Neural progenitor cell (in vitro differentiated cells): ENCODE data around the gene PDIA5. TPM values are rescaled to one million over a fixed set of nuclear protein-coding genes. Genes with fewer than 3 reads are reported as not detected.

Experiments used
- DNase-seq: peaks from one replicate; pipeline ENCODE4 v3.0.0-alpha.2; 2016; ENCODE audit warnings: low spot score
- H2AFZ ChIP-seq: fragments of 200-600 bp; sonication (generic); replicated peaks from 2 replicates; pipeline ENCODE4 v1.6.1; 2016; ENCODE audit warnings: antibody characterized with exemption
- H3F3A ChIP-seq: fragments of 200-600 bp; sonication (generic); 2 replicates; pipeline ENCODE4 v1.6.1; 2016; ENCODE audit warnings: antibody characterized with exemption, low read depth
- H3K27ac ChIP-seq: fragments of 200-600 bp; sonication (generic); 2 replicates; pipeline ENCODE4 v1.5.1; 2016; ENCODE audit warnings: mild to moderate bottlenecking
- H3K27me3 ChIP-seq: fragments of 200-600 bp; sonication (generic); 2 replicates; pipeline ENCODE4 v1.6.1; 2016; ENCODE audit warnings: mild to moderate bottlenecking, moderate library complexity
- H3K36me3 ChIP-seq: fragments of 200-600 bp; sonication (generic); 2 replicates; pipeline ENCODE4 v1.5.1; 2016
- H3K4me1 ChIP-seq: fragments of 200-600 bp; sonication (generic); 2 replicates; pipeline ENCODE4 v1.6.1; 2016; ENCODE audit warnings: mixed run types
- H3K4me2 ChIP-seq: fragments of 200-600 bp; sonication (generic); 2 replicates; pipeline ENCODE4 v1.6.1; 2016
- H3K4me3 ChIP-seq: fragments of 200-600 bp; sonication (generic); 2 replicates; pipeline ENCODE4 v1.5.1; 2016
- H3K79me2 ChIP-seq: fragments of 200-600 bp; sonication (generic); 2 replicates; pipeline ENCODE4 v1.6.1; 2016; ENCODE audit warnings: low read depth
- H3K9ac ChIP-seq: fragments of 200-600 bp; sonication (generic); 2 replicates; pipeline ENCODE4 v1.6.1; 2016
- H3K9me3 ChIP-seq: fragments of 200-600 bp; sonication (generic); 2 replicates; pipeline ENCODE4 v1.5.1; 2016; ENCODE audit warnings: low read depth
- H4K20me1 ChIP-seq: fragments of 200-600 bp; sonication (generic); 2 replicates; pipeline ENCODE4 v1.6.1; 2016; ENCODE audit warnings: low read depth
- H3K27ac Mint-ChIP-seq: 3 replicates; pipeline ENCODE4 v1.8.0; 2021; ENCODE audit warnings: mixed read lengths
- H3K27me3 Mint-ChIP-seq: 2 replicates; pipeline ENCODE4 v1.8.0; 2022; ENCODE audit warnings: low read depth, mild to moderate bottlenecking, inconsistent platforms, moderate library complexity, mixed read lengths; ENCODE audit not compliant: insufficient read depth
- H3K36me3 Mint-ChIP-seq: 3 replicates; pipeline ENCODE4 v1.8.0; 2021; ENCODE audit warnings: mixed read lengths
- H3K4me1 Mint-ChIP-seq: 3 replicates; pipeline ENCODE4 v1.8.0; 2021; ENCODE audit warnings: mixed read lengths
- H3K4me3 Mint-ChIP-seq: 3 replicates; pipeline ENCODE4 v1.8.0; 2021; ENCODE audit warnings: mild to moderate bottlenecking, moderate library complexity, mixed read lengths
- H3K9me3 Mint-ChIP-seq: 3 replicates; pipeline ENCODE4 v1.8.0; 2020; ENCODE audit warnings: mixed read lengths
- EZH2 ChIP-seq: fragments of 200-600 bp; sonication (generic); IDR thresholded peaks from 2 replicates; pipeline ENCODE4 v1.6.1; 2017; ENCODE audit warnings: antibody characterized with exemption, mild to moderate bottlenecking, moderate library complexity
- EZH2phosphoT487 ChIP-seq: fragments of 200-600 bp; sonication (generic); IDR thresholded peaks from 2 replicates; pipeline ENCODE4 v1.6.1; 2017; ENCODE audit warnings: antibody characterized with exemption
- total RNA-seq: library from RNA; depleted of rRNA; stranded (reverse); fragments of >200 nt; gene quantifications from 2 replicates; pipeline ENCODE4 v1.2.3, GENCODE V29; 2015; ENCODE audit warnings: low replicate concordance
- TF ChIP-seq, protein P1 (sequence below): fragments of 200-600 bp; sonication (generic); IDR thresholded peaks from 2 replicates; pipeline ENCODE4 v1.5.1; 2017; ENCODE audit warnings: antibody characterized with exemption, mild to moderate bottlenecking

PDIA5 gene
- total RNA-seq, 1 donor from 2014 or later = 15.8 TPM

DNA sequence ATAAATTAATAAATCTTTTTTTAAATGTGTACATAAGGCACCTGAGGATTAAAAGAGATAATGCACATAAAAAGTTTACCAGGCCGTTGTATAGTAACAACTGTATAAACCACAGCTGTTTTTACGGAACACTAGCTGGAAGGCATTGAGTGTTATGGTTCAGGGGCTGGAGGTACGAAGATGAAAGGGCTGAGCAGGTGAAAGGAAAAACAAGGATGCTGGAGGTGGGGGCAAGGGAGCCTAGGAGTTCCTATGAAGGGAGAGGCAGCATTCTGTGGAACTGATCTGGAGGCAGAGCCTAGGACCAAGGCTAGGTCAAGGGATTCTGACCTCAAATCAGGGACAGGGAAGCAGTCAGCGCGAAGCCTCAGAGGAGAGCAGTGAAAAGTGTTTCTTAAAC is 47.2 kb upstream of the PDIA5 start:
- H3K27ac Mint-ChIP-seq = no peak overlapping the region
- no peak overlapping the region for H3K9ac ChIP-seq
- no peaks in the 10 kb centered on the region for H3K9me3 Mint-ChIP-seq
- peaks cover 26% of the 10 kb centered on the region for H3K4me1 ChIP-seq
- H3K79me2 ChIP-seq = peaks cover 8% of the 10 kb centered on the region
- no peak overlapping the region for H2AFZ ChIP-seq
- no peaks in the 10 kb centered on the region for H3K9me3 ChIP-seq
- peaks cover 25% of the 10 kb centered on the region for H3F3A ChIP-seq
- no peaks in the 10 kb centered on the region for H3K36me3 ChIP-seq
- H3K27me3 ChIP-seq = peaks cover 2% of the 10 kb centered on the region
- peaks cover 33% of the 10 kb centered on the region for H3K36me3 Mint-ChIP-seq
- peaks cover 11% of the 10 kb centered on the region for H3K27me3 Mint-ChIP-seq
- no peak overlapping the region for H3K4me3 Mint-ChIP-seq
- no peak overlapping the region for H3K4me2 ChIP-seq
- peaks cover 33% of the 10 kb centered on the region for H3K4me1 Mint-ChIP-seq
- H4K20me1 ChIP-seq = peaks cover 18% of the 10 kb centered on the region
- no peak overlapping the region for H3K27ac ChIP-seq
- no peak overlapping the region for H3K4me3 ChIP-seq
- no peak for TF ChIP-seq EZH2phosphoT487
- TF ChIP-seq, protein P1, sequence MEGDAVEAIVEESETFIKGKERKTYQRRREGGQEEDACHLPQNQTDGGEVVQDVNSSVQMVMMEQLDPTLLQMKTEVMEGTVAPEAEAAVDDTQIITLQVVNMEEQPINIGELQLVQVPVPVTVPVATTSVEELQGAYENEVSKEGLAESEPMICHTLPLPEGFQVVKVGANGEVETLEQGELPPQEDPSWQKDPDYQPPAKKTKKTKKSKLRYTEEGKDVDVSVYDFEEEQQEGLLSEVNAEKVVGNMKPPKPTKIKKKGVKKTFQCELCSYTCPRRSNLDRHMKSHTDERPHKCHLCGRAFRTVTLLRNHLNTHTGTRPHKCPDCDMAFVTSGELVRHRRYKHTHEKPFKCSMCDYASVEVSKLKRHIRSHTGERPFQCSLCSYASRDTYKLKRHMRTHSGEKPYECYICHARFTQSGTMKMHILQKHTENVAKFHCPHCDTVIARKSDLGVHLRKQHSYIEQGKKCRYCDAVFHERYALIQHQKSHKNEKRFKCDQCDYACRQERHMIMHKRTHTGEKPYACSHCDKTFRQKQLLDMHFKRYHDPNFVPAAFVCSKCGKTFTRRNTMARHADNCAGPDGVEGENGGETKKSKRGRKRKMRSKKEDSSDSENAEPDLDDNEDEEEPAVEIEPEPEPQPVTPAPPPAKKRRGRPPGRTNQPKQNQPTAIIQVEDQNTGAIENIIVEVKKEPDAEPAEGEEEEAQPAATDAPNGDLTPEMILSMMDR = no peak
- no peak for TF ChIP-seq EZH2
- no peak for DNase-seq

DNA sequence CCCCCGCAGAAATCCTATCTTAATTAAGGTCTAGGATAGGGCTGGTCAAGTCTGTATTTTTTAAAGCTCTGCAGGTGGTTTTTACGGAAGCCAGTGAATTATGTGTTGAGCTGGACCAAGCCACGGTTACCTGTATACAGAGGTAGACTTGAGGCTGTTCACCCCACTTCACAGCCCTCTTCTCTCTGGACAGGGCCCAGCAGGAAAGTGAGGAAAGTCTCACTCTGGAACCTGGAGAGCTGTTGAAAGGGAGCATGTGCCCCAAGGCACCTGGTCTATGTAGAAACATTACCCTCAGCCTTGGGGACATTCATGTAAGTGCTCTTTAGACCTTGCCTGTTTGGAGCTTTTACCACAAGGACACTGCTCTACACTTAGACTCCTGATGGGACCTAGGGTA is 46.1 kb upstream of the PDIA5 start:
- Histone ChIP-seq H3K27me3 (peaks cover 12% of the 10 kb centered on the region), H3K4me3 (no peak overlapping the region), H3K4me2 (peak overlapping the region; percentile 70), H3K27ac (no peak overlapping the region), H2AFZ (no peak overlapping the region), H4K20me1 (peaks cover 19% of the 10 kb centered on the region), H3K9me3 (no peaks in the 10 kb centered on the region), H3K9ac (no peak overlapping the region), H3K79me2 (peaks cover 14% of the 10 kb centered on the region), H3K36me3 (no peaks in the 10 kb centered on the region), H3F3A (peaks cover 27% of the 10 kb centered on the region), H3K4me1 (peaks cover 29% of the 10 kb centered on the region)
- no peak for DNase-seq
- Mint-ChIP-seq H3K27me3 (peaks cover 9% of the 10 kb centered on the region), H3K9me3 (peaks cover 5% of the 10 kb centered on the region), H3K27ac (no peak overlapping the region), H3K4me1 (peaks cover 32% of the 10 kb centered on the region), H3K4me3 (no peak overlapping the region), H3K36me3 (peaks cover 32% of the 10 kb centered on the region)
- no peak for TF ChIP-seq EZH2
- no peak for TF ChIP-seq EZH2phosphoT487
- TF ChIP-seq, protein P1 = no peak

DNA sequence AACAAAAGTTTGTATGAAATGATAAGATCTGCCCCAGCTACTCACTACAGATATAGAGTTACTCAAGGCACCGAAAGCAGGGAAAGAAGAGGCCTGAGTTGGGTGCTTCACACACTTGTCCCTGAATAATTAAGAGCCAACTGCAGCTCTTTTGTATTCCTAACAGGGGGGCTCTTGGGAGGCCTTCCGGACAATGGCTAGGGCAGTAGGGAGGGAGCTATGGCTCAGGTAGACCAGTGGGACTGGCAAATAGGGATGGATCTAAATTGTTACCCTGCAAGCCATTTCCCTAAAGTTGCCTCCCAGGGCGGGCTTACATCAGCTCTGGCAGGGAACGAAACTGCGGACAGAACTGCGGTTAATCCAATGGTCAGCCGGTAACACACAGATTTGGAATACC is 45.4 kb upstream of the PDIA5 start:
- Histone ChIP-seq H2AFZ (no peak overlapping the region), H3K36me3 (no peaks in the 10 kb centered on the region), H3K27me3 (peaks cover 15% of the 10 kb centered on the region), H3K4me3 (no peak overlapping the region), H3F3A (peaks cover 34% of the 10 kb centered on the region), H3K9ac (no peak overlapping the region), H3K4me1 (peaks cover 33% of the 10 kb centered on the region), H3K9me3 (no peaks in the 10 kb centered on the region), H3K27ac (no peak overlapping the region), H3K79me2 (peaks cover 16% of the 10 kb centered on the region), H4K20me1 (peaks cover 21% of the 10 kb centered on the region), H3K4me2 (peak overlapping the region; percentile 70)
- H3K4me3 Mint-ChIP-seq = no peak overlapping the region
- peaks cover 5% of the 10 kb centered on the region for H3K9me3 Mint-ChIP-seq
- H3K4me1 Mint-ChIP-seq = peaks cover 35% of the 10 kb centered on the region
- peaks cover 9% of the 10 kb centered on the region for H3K27me3 Mint-ChIP-seq
- peak; percentile 18 for DNase-seq
- H3K27ac Mint-ChIP-seq = peak overlapping the region; percentile 47
- TF ChIP-seq EZH2 (no peak), EZH2phosphoT487 (no peak)
- TF ChIP-seq, protein P1 = no peak
- H3K36me3 Mint-ChIP-seq = peaks cover 35% of the 10 kb centered on the region
